ENCODE results near the gene IL10RA.

IL10RA gene

DNA sequence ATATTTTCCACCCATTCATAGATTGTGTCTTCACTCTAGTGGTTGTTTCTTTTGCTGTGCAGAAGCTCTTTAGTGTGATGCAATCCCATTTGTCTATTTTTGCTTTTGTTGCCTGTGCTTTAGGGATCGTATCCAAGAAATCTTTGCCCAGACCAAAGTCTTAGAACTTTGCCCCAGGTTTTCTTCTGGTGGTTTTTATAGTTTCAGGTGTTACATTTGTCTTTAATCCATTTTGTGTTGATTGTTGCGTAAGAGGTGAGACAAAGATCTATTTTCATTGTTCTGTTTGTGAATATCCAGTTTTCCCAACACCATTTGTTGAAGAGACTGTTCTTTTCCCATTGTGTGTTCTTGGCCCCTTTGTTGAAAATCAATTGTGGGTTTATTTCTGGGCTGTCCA lies 6.4 kb downstream of the IL10RA start:
- no peaks in the 10 kb centered on the region for H3K36me3 ChIP-seq (ENCODE audit: insufficient read depth, low read length)
- no peak overlapping the region for H3K9ac ChIP-seq (ENCODE audit: insufficient read length)
- H3K4me3 ChIP-seq, result no peak overlapping the region
- DNase-seq (ENCODE audit: low read depth, low spot score), result no peak
- TF ChIP-seq POLR2AphosphoS5 (IDR thresholded peaks at IDR 0.05; ENCODE audit: borderline replicate concordance, low read depth, low read length) (no peak), FOXP2 (optimal IDR thresholded peaks at IDR 0.05; ENCODE audit: control extremely low read depth, extremely low read length, insufficient read depth) (no peak), EZH2 (IDR thresholded peaks at IDR 0.05) (no peak)
- no peaks in the 10 kb centered on the region for H3K9me3 ChIP-seq (ENCODE audit: low read depth, low read length)
- H3K27ac ChIP-seq, result no peak overlapping the region

DNA sequence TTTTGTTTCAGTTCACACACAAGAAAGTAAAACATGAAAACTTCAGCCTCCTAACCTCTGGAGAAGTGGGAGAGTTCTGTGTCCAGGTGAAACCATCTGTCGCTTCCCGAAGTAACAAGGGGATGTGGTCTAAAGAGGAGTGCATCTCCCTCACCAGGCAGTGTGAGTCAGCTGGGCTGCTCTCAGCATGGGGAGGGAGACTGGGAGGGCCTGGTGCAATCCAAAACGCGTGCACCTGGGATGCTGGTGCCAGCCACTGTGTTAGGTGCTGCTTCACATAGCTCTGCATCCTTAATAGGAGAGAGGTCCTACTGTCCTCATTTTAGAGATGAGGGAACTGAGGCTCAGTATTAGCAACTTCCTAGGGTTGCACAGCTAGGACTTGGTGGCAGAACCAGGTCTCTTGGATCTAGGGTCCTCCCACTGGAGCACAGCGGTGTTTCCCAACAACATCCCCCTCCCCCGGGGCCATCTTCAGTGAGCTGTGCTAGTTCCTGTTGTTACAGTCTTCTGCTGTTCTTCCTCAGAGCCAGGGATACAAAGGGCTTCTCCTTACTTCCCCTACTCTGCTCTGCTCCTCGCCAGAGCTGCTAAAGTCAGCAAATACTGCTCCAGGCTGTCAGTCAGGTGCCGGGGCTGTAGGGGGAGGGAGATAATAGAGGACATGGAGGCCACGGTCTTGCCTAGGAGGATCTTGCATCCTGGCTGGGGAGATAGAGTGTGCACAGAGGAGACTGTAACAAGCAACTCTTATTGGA lies 8.0 kb downstream of the IL10RA start:
- Histone ChIP-seq H3K9ac (ENCODE audit: insufficient read length) (no peak overlapping the region), H3K4me3 (no peak overlapping the region), H3K9me3 (ENCODE audit: low read depth, low read length) (no peaks in the 10 kb centered on the region), H3K27ac (no peak overlapping the region), H3K36me3 (ENCODE audit: insufficient read depth, low read length) (no peaks in the 10 kb centered on the region)
- no peak for TF ChIP-seq POLR2AphosphoS5 (IDR thresholded peaks at IDR 0.05; ENCODE audit: borderline replicate concordance, low read depth, low read length)
- TF ChIP-seq FOXP2 (optimal IDR thresholded peaks at IDR 0.05; ENCODE audit: control extremely low read depth, extremely low read length, insufficient read depth), result no peak
- TF ChIP-seq EZH2 (IDR thresholded peaks at IDR 0.05), result no peak
- DNase-seq (ENCODE audit: low read depth, low spot score), result no peak

DNA sequence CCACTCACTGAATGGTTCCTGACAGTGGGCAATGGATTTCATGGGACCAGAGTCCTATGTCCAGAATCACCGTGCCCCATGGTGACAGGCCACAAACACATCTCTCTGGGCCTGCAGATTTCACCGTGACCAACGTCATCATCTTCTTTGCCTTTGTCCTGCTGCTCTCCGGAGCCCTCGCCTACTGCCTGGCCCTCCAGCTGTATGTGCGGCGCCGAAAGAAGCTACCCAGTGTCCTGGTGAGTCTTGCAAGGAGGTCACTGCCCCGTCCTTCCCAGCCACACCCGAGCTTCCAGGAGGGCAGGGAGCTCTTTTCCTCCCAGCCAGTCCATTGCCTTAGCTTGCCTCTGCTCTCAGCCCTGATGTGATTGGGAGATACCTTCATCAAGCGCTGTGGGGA lies 9.3 kb downstream of the IL10RA start:
- TF ChIP-seq EZH2 (IDR thresholded peaks at IDR 0.05), result no peak
- TF ChIP-seq POLR2AphosphoS5 (IDR thresholded peaks at IDR 0.05; ENCODE audit: borderline replicate concordance, low read depth, low read length), result no peak
- TF ChIP-seq FOXP2 (optimal IDR thresholded peaks at IDR 0.05; ENCODE audit: control extremely low read depth, extremely low read length, insufficient read depth), result no peak
- H3K36me3 ChIP-seq (ENCODE audit: insufficient read depth, low read length), result no peaks in the 10 kb centered on the region
- DNase-seq (ENCODE audit: low read depth, low spot score), result no peak
- no peak overlapping the region for H3K27ac ChIP-seq
- H3K4me3 ChIP-seq, result no peak overlapping the region
- no peak overlapping the region for H3K9ac ChIP-seq (ENCODE audit: insufficient read length)
- no peaks in the 10 kb centered on the region for H3K9me3 ChIP-seq (ENCODE audit: low read depth, low read length)

DNA sequence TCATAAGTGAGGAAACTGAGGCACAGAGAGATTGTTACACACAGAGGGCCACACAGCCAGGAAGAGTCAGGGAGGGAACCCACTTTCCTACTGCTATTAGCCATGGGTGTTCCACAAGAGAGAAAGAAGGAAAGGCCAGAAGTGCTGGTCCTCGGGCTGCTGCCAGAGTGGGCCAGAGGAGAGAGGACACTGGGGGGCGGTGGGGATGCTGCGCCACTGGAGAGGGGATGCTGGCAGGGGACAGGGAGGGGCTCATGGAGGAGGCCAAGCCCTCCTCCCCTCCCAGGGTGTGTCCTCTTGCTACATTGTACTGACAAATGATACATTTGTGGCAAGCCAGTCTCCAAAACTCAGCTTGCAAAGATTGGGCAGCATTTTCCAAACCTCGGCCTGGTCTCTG lies 9.9 kb downstream of the IL10RA start:
- H3K9ac ChIP-seq (ENCODE audit: insufficient read length), result no peak overlapping the region
- no peaks in the 10 kb centered on the region for H3K36me3 ChIP-seq (ENCODE audit: insufficient read depth, low read length)
- H3K27ac ChIP-seq, result no peak overlapping the region
- TF ChIP-seq POLR2AphosphoS5 (IDR thresholded peaks at IDR 0.05; ENCODE audit: borderline replicate concordance, low read depth, low read length), result no peak
- TF ChIP-seq FOXP2 (optimal IDR thresholded peaks at IDR 0.05; ENCODE audit: control extremely low read depth, extremely low read length, insufficient read depth), result no peak
- TF ChIP-seq EZH2 (IDR thresholded peaks at IDR 0.05), result no peak
- no peak for DNase-seq (ENCODE audit: low read depth, low spot score)
- H3K9me3 ChIP-seq (ENCODE audit: low read depth, low read length), result no peaks in the 10 kb centered on the region
- no peak overlapping the region for H3K4me3 ChIP-seq

DNA sequence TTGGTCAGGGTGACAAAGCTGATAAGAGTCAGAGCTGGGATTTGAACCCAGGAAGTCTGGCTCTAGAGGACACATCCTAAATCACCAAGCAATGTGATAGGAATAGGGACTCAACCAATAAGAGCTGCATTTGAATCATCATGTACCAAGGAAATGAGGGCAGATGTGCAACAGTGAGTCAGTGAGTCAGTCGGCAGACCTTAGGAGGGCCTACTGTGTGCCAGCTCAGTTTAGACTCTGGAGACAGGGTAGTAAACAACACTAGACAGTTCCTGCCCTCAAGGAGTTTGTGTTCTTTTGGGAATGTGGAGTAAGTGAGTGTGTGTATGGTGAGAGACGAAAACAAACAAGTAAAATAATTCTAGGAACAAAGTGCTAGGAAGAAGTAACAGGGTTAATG lies 11.2 kb downstream of the IL10RA start:
- H3K27ac ChIP-seq, result no peak overlapping the region
- no peak overlapping the region for H3K4me3 ChIP-seq
- TF ChIP-seq EZH2 (IDR thresholded peaks at IDR 0.05) (no peak), POLR2AphosphoS5 (IDR thresholded peaks at IDR 0.05; ENCODE audit: borderline replicate concordance, low read depth, low read length) (no peak), FOXP2 (optimal IDR thresholded peaks at IDR 0.05; ENCODE audit: control extremely low read depth, extremely low read length, insufficient read depth) (no peak)
- no peak overlapping the region for H3K9ac ChIP-seq (ENCODE audit: insufficient read length)
- DNase-seq (ENCODE audit: low read depth, low spot score), result no peak
- no peaks in the 10 kb centered on the region for H3K9me3 ChIP-seq (ENCODE audit: low read depth, low read length)
- no peaks in the 10 kb centered on the region for H3K36me3 ChIP-seq (ENCODE audit: insufficient read depth, low read length)

- H3K4me3 ChIP-seq, result no peak overlapping the region
- no peak for TF ChIP-seq EZH2 (IDR thresholded peaks at IDR 0.05)
- no peak for TF ChIP-seq POLR2AphosphoS5 (IDR thresholded peaks at IDR 0.05; ENCODE audit: borderline replicate concordance, low read depth, low read length)
- TF ChIP-seq FOXP2 (optimal IDR thresholded peaks at IDR 0.05; ENCODE audit: control extremely low read depth, extremely low read length, insufficient read depth), result no peak
- no peak for DNase-seq (ENCODE audit: low read depth, low spot score)
- H3K9me3 ChIP-seq (ENCODE audit: low read depth, low read length), result no peaks in the 10 kb centered on the region
- H3K27ac ChIP-seq, result no peak overlapping the region
- H3K36me3 ChIP-seq (ENCODE audit: insufficient read depth, low read length), result no peaks in the 10 kb centered on the region
- H3K9ac ChIP-seq (ENCODE audit: insufficient read length), result no peak overlapping the region
Measured at GRCh38 chr11:117997823-117998579, 11.8 kb downstream of the IL10RA start.

- Histone ChIP-seq H3K36me3 (ENCODE audit: insufficient read depth, low read length) (no peaks in the 10 kb centered on the region), H3K9ac (ENCODE audit: insufficient read length) (no peak overlapping the region), H3K27ac (no peak overlapping the region), H3K9me3 (ENCODE audit: low read depth, low read length) (no peaks in the 10 kb centered on the region), H3K4me3 (no peak overlapping the region)
- DNase-seq (ENCODE audit: low read depth, low spot score), result no peak
- no peak for TF ChIP-seq POLR2AphosphoS5 (IDR thresholded peaks at IDR 0.05; ENCODE audit: borderline replicate concordance, low read depth, low read length)
- no peak for TF ChIP-seq EZH2 (IDR thresholded peaks at IDR 0.05)
- no peak for TF ChIP-seq FOXP2 (optimal IDR thresholded peaks at IDR 0.05; ENCODE audit: control extremely low read depth, extremely low read length, insufficient read depth)
Measured at GRCh38 chr11:117998664-117999353, 12.6 kb downstream of the IL10RA start.

DNA sequence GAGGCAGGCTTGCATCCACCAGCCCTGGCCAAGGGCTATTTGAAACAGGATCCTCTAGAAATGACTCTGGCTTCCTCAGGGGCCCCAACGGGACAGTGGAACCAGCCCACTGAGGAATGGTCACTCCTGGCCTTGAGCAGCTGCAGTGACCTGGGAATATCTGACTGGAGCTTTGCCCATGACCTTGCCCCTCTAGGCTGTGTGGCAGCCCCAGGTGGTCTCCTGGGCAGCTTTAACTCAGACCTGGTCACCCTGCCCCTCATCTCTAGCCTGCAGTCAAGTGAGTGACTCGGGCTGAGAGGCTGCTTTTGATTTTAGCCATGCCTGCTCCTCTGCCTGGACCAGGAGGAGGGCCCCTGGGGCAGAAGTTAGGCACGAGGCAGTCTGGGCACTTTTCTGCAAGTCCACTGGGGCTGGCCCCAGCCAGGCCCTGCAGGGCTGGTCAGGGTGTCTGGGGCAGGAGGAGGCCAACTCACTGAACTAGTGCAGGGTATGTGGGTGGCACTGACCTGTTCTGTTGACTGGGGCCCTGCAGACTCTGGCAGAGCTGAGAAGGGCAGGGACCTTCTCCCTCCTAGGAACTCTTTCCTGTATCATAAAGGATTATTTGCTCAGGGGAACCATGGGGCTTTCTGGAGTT lies 13.3 kb downstream of the IL10RA start:
- DNase-seq (ENCODE audit: low read depth, low spot score), result no peak
- H3K4me3 ChIP-seq, result no peak overlapping the region
- H3K9me3 ChIP-seq (ENCODE audit: low read depth, low read length), result no peaks in the 10 kb centered on the region
- TF ChIP-seq FOXP2 (optimal IDR thresholded peaks at IDR 0.05; ENCODE audit: control extremely low read depth, extremely low read length, insufficient read depth) (no peak), EZH2 (IDR thresholded peaks at IDR 0.05) (no peak), POLR2AphosphoS5 (IDR thresholded peaks at IDR 0.05; ENCODE audit: borderline replicate concordance, low read depth, low read length) (no peak)
- H3K9ac ChIP-seq (ENCODE audit: insufficient read length), result no peak overlapping the region
- H3K36me3 ChIP-seq (ENCODE audit: insufficient read depth, low read length), result no peaks in the 10 kb centered on the region
- H3K27ac ChIP-seq, result no peak overlapping the region

All from SK-N-MC (cell line).